Measurements from ENCODE around the gene PSMB4. TPM values are rescaled to one million over a fixed set of nuclear protein-coding genes. Genes with fewer than 3 reads are reported as not detected.

Gene PSMB4
- total RNA-seq: 409 and 511 TPM in 2 replicates

DNA sequence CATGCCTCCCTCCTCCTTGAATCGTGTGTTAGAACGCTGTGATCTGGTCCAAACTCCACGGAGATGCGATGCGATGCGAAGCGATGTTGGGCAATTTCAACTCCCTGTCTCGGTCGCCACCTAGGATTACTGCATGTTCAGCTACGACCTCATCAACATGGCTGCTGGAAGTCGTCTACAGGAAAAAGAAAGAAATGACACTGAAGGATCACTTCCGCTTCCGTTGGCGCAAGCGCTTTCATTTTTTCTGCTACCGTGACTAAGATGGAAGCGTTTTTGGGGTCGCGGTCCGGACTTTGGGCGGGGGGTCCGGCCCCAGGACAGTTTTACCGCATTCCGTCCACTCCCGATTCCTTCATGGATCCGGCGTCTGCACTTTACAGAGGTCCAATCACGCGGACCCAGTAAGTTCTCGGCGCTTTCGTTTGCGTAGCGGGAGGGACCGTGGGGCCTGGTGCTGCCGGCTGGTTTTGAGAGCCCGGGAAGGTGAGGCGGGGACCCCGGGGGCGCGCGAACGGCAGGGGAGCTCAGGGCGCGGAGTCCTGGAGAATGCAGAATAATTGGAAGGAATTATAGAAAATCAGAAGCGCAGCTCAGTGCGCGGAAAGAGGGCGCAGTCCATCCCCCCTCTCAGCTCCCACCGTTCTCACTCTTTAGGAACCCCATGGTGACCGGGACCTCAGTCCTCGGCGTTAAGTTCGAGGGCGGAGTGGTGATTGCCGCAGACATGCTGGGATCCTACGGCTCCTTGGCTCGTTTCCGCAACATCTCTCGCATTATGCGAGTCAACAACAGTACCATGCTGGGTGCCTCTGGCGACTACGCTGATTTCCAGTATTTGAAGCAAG is at the start of gene PSMB4:
PSMB4 (plus strand) TSS at position 250 of the 848 bp plus-strand sequence; CDS start at position 265, 15 bp downstream.

GRCh38 chr1:151372058-151372934 is 27.1 kb upstream of the PSMB4 start, which contains the start of gene SELENBP1:
TSS of gene SELENBP1 (minus strand) at chr1:151372705. CDS start at chr1:151372641, 64 bp downstream.

Other genes with a start within 250 kb of the PSMB4 start
- not detected in 2 replicates for gene TNFAIP8L2, start 242.9 kb upstream of the PSMB4 start, total RNA-seq
- 2.6 and 4.4 TPM in 2 replicates for gene LYSMD1, start 233.7 kb upstream of the PSMB4 start, total RNA-seq
- 20.4 and 20.5 TPM in 2 replicates for gene SCNM1, start 233.4 kb upstream of the PSMB4 start, total RNA-seq
- gene TMOD4, start 223.6 kb upstream of the PSMB4 start, total RNA-seq: not detected in 2 replicates
- gene VPS72, start 209.4 kb upstream of the PSMB4 start, total RNA-seq: 69.8 and 76.7 TPM in 2 replicates
- 45.1 and 48.6 TPM in 2 replicates for gene PIP5K1A, start 201.0 kb upstream of the PSMB4 start, total RNA-seq
- 255 and 270 TPM in 2 replicates for gene PSMD4, start 144.8 kb upstream of the PSMB4 start, total RNA-seq
- 6.7 and 6.8 TPM in 2 replicates for gene ZNF687, start 117.3 kb upstream of the PSMB4 start, total RNA-seq
- 29.2 and 37.8 TPM in 2 replicates for gene PI4KB, start 72.2 kb upstream of the PSMB4 start, total RNA-seq
- gene RFX5, start 52.3 kb upstream of the PSMB4 start, total RNA-seq: 44.8 and 63.5 TPM in 2 replicates
- gene SELENBP1, start 26.9 kb upstream of the PSMB4 start, total RNA-seq: 11.0 and 18.7 TPM in 2 replicates
- gene POGZ, start 59.9 kb downstream of the PSMB4 start, total RNA-seq: 10.4 and 12.3 TPM in 2 replicates
- gene CGN, start 111.8 kb downstream of the PSMB4 start, total RNA-seq: under 0.01 and 0.30 TPM in 2 replicates
- 2.6 and 5.5 TPM in 2 replicates for gene TUFT1, start 140.7 kb downstream of the PSMB4 start, total RNA-seq
- gene SNX27, start 212.5 kb downstream of the PSMB4 start, total RNA-seq: 18.7 and 19.8 TPM in 2 replicates

Measured in epithelial cell of umbilical artery (primary cell).